ENCODE results near the gene ANKRD34A. TPM values are rescaled to one million over a fixed set of nuclear protein-coding genes. Genes with fewer than 3 reads are reported as not detected.
A peak's percentile ranks its signal among the peaks of the same experiment; 100 is the strongest.

Gene ANKRD34A
- total and polyA plus RNA-seq, 2 of the 13 experiments (the other 11 are each of a cell fraction or from before 2014, with no cell fraction given), result 0.05 to 0.07 TPM

DNA sequence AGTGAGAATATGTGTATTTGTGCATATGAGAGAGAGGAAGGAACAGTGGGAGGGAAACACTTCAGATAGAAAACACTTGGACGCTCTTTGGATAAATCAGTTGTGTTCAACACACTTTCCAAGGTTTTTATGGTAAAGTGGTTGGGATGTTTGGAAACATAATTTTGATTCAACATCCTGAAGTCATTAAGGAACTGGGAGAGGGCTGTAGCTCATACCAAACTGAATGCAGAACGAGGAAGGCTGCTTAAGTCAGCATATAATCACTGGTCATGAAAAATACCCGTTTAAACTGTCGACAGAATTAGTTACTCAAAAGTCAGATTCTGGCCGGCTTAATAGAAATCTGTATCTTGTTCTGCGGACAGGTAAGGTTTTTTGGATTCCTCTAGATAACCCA is 21.5 kb downstream of the ANKRD34A start:
- no TSS peak for BruUV-seq (replicated peaks)
- no peaks in the 10 kb centered on the region for H3K79me2 ChIP-seq (ENCODE audit: insufficient read depth, low read length)
- H4K20me1 ChIP-seq (ENCODE audit: insufficient read depth, low read length), result no peaks in the 10 kb centered on the region
- no peak overlapping the region for H3K27ac ChIP-seq (ENCODE audit: extremely low read length, insufficient read depth, low read length)
- in situ Hi-C loops (cut with HindIII; ENCODE audit: extremely low pct_ligation_motif_present, low pct_unique_long_range_greater_than_20kb), result no loop called here
- no peak for FAIRE-seq
- intact Hi-C loops (cut with micrococcal nuclease; ENCODE audit: unreplicated experiment), result no loop called here
- CTCF ChIA-PET (ENCODE audit: low intra/inter-chr PET ratio, low total read pairs), result no interaction called here
- peaks cover 3 to 17% of the 10 kb centered on the region in 2 experiments; a peak in 4 of 5 replicates for H3K36me3 ChIP-seq (replicated peaks in 1 of 2; ENCODE audit: control insufficient read depth in 1 of 2, insufficient read depth in 2 of 2, low read length in 2 of 2)
- no peaks in the 10 kb centered on the region for H3K9me3 ChIP-seq (ENCODE audit: low read length)
- 98% methylated on average over 6 of the region's 6 CpGs for WGBS (ENCODE audit: low lambda C conversion rate)
- no peak overlapping the region for H3K9ac ChIP-seq (ENCODE audit: insufficient read depth, low read depth, low read length)
- TF ChIP-seq MAFK (conservative IDR thresholded peaks at IDR 0.05 in 1 of 2, IDR thresholded peaks at IDR 0.05 in 1 of 2; ENCODE audit: low read length in 2 of 2), result peak in 1 of 2 experiments; percentile 34; a peak in 2 of 4 replicates
- TF ChIP-seq, protein P1, sequence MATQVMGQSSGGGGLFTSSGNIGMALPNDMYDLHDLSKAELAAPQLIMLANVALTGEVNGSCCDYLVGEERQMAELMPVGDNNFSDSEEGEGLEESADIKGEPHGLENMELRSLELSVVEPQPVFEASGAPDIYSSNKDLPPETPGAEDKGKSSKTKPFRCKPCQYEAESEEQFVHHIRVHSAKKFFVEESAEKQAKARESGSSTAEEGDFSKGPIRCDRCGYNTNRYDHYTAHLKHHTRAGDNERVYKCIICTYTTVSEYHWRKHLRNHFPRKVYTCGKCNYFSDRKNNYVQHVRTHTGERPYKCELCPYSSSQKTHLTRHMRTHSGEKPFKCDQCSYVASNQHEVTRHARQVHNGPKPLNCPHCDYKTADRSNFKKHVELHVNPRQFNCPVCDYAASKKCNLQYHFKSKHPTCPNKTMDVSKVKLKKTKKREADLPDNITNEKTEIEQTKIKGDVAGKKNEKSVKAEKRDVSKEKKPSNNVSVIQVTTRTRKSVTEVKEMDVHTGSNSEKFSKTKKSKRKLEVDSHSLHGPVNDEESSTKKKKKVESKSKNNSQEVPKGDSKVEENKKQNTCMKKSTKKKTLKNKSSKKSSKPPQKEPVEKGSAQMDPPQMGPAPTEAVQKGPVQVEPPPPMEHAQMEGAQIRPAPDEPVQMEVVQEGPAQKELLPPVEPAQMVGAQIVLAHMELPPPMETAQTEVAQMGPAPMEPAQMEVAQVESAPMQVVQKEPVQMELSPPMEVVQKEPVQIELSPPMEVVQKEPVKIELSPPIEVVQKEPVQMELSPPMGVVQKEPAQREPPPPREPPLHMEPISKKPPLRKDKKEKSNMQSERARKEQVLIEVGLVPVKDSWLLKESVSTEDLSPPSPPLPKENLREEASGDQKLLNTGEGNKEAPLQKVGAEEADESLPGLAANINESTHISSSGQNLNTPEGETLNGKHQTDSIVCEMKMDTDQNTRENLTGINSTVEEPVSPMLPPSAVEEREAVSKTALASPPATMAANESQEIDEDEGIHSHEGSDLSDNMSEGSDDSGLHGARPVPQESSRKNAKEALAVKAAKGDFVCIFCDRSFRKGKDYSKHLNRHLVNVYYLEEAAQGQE (IDR thresholded peaks at IDR 0.05; ENCODE audit: borderline replicate concordance in 1 of 2, low read depth in 1 of 2, low read length in 2 of 2), result no peak
- peaks cover 6% of the 10 kb centered on the region for H3K4me1 ChIP-seq (ENCODE audit: insufficient read depth, low read length)
- no peak for ATAC-seq
- no peak for DNase-seq (ENCODE audit: low spot score)
- POLR2A ChIA-PET, result no interaction called here
- no peaks in the 10 kb centered on the region for H3K27me3 ChIP-seq (ENCODE audit: control insufficient read depth in 1 of 2, insufficient read depth in 2 of 2, low read length in 2 of 2)
- H3K4me2 ChIP-seq (ENCODE audit: low read depth, low read length), result no peak overlapping the region
- H3K4me3 ChIP-seq (replicated peaks in 1 of 3; ENCODE audit: insufficient read depth in 1 of 3, low read depth in 2 of 3, low read length in 3 of 3), result no peak overlapping the region
- H2AFZ ChIP-seq (ENCODE audit: low read length), result no peak overlapping the region

DNA sequence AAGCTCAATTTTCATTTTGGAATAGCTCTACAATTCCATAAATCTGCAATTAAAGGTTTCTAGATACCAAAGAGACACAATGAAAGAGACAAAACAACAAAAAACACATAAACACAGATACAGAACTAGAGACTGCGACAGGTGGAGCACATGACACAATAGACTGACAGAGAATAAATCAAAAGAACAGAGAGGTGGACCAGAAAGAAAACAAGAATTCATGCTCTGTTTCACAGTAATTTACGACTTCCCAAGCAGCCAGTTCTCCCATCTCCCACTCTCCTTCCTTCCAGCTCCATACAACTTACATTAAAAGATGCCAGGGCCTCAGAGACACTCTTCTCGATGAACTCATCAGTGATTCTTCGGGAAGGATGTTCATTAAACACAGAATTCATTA is 22.0 kb downstream of the ANKRD34A start:
- H3K4me1 ChIP-seq (ENCODE audit: insufficient read depth, low read length), result peaks cover 6% of the 10 kb centered on the region
- H2AFZ ChIP-seq (ENCODE audit: low read length), result no peak overlapping the region
- H3K4me2 ChIP-seq (ENCODE audit: low read depth, low read length), result no peak overlapping the region
- H3K9ac ChIP-seq (ENCODE audit: insufficient read depth, low read depth, low read length), result no peak overlapping the region
- no TSS peak for BruUV-seq (replicated peaks)
- no peak overlapping the region for H3K4me3 ChIP-seq (replicated peaks in 1 of 3; ENCODE audit: insufficient read depth in 1 of 3, low read depth in 2 of 3, low read length in 3 of 3)
- H3K36me3 ChIP-seq (replicated peaks in 1 of 2; ENCODE audit: control insufficient read depth in 1 of 2, insufficient read depth in 2 of 2, low read length in 2 of 2), result peaks cover 3 to 17% of the 10 kb centered on the region in 2 experiments; a peak in 4 of 5 replicates
- no peaks in the 10 kb centered on the region for H3K9me3 ChIP-seq (ENCODE audit: low read length)
- intact Hi-C loops (cut with micrococcal nuclease; ENCODE audit: unreplicated experiment), result no loop called here
- ATAC-seq (no peak), FAIRE-seq (no peak), DNase-seq (ENCODE audit: low spot score) (no peak)
- ChIA-PET CTCF (ENCODE audit: low intra/inter-chr PET ratio, low total read pairs) (no interaction called here), POLR2A (no interaction called here)
- H3K27me3 ChIP-seq (ENCODE audit: control insufficient read depth in 1 of 2, insufficient read depth in 2 of 2, low read length in 2 of 2), result no peaks in the 10 kb centered on the region
- 90% methylated on average over 4 of the region's 4 CpGs for WGBS (ENCODE audit: low lambda C conversion rate)
- no peak overlapping the region for H3K27ac ChIP-seq (ENCODE audit: extremely low read length, insufficient read depth, low read length)
- in situ Hi-C loops (cut with HindIII; ENCODE audit: extremely low pct_ligation_motif_present, low pct_unique_long_range_greater_than_20kb), result no loop called here
- H3K79me2 ChIP-seq (ENCODE audit: insufficient read depth, low read length), result no peaks in the 10 kb centered on the region
- H4K20me1 ChIP-seq (ENCODE audit: insufficient read depth, low read length), result no peaks in the 10 kb centered on the region
- TF ChIP-seq KDM4B (CRISPR knock-in tag; IDR thresholded peaks at IDR 0.05) (no peak), FOXJ3 (CRISPR knock-in tag; IDR thresholded peaks at IDR 0.05; ENCODE audit: borderline replicate concordance) (no peak), CHCHD3 (CRISPR knock-in tag; IDR thresholded peaks at IDR 0.05) (no peak), ZFP37 (CRISPR knock-in tag; IDR thresholded peaks at IDR 0.05; ENCODE audit: borderline replicate concordance) (no peak), RFX5 (IDR thresholded peaks at IDR 0.05; ENCODE audit: low read depth, low read length) (no peak), DPF2 (CRISPR knock-in tag; IDR thresholded peaks at IDR 0.05; ENCODE audit: borderline replicate concordance, low read depth) (no peak), CC2D1A (CRISPR knock-in tag; IDR thresholded peaks at IDR 0.05) (no peak)
- TF ChIP-seq, protein P2, sequence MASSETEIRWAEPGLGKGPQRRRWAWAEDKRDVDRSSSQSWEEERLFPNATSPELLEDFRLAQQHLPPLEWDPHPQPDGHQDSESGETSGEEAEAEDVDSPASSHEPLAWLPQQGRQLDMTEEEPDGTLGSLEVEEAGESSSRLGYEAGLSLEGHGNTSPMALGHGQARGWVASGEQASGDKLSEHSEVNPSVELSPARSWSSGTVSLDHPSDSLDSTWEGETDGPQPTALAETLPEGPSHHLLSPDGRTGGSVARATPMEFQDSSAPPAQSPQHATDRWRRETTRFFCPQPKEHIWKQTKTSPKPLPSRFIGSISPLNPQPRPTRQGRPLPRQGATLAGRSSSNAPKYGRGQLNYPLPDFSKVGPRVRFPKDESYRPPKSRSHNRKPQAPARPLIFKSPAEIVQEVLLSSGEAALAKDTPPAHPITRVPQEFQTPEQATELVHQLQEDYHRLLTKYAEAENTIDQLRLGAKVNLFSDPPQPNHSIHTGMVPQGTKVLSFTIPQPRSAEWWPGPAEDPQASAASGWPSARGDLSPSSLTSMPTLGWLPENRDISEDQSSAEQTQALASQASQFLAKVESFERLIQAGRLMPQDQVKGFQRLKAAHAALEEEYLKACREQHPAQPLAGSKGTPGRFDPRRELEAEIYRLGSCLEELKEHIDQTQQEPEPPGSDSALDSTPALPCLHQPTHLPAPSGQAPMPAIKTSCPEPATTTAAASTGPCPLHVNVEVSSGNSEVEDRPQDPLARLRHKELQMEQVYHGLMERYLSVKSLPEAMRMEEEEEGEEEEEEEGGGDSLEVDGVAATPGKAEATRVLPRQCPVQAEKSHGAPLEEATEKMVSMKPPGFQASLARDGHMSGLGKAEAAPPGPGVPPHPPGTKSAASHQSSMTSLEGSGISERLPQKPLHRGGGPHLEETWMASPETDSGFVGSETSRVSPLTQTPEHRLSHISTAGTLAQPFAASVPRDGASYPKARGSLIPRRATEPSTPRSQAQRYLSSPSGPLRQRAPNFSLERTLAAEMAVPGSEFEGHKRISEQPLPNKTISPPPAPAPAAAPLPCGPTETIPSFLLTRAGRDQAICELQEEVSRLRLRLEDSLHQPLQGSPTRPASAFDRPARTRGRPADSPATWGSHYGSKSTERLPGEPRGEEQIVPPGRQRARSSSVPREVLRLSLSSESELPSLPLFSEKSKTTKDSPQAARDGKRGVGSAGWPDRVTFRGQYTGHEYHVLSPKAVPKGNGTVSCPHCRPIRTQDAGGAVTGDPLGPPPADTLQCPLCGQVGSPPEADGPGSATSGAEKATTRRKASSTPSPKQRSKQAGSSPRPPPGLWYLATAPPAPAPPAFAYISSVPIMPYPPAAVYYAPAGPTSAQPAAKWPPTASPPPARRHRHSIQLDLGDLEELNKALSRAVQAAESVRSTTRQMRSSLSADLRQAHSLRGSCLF (CRISPR knock-in tag; IDR thresholded peaks at IDR 0.05; ENCODE audit: borderline replicate concordance), result no peak
